Testis (tissue), 2 donors: Measurements from ENCODE around the gene NOS1AP.

ENCODE experiments used
- CTCF ChIP-seq, 3 experiments: fragments of 450-650 bp in 2 of 3; fragments of 200-600 bp in 1 of 3; sonication (generic) in 1 of 3; IDR thresholded peaks; one replicate each; pipeline ENCODE4 v1.5.1; 2016 to 2019; ENCODE audit warnings: antibody characterized with exemption in 3 of 3, mild to moderate bottlenecking in 2 of 3, moderate library complexity in 1 of 3
- POLR2A ChIP-seq: fragments of 450-650 bp; IDR thresholded peaks from one replicate; pipeline ENCODE4 v1.6.1; 2017; ENCODE audit warnings: antibody characterized with exemption, mild to moderate bottlenecking, moderate library complexity

GRCh38 chr1:162087111-162087510 lies 17.6 kb downstream of the NOS1AP start:
- TF ChIP-seq CTCF (IDR thresholded peaks at IDR 0.05) (no peak), POLR2A (no peak)
